ENCODE data around the gene PCDHGA5.
"Not testable (repeated sequence)": the region's sequence is repeated elsewhere in the genome, so short reads cannot be mapped to it uniquely, and the experiment has no call there.

Gene PCDHGA5

GRCh38 chr5:141354900-141355469 lies 9.0 kb upstream of the PCDHGA5 start, which contains the start of gene PCDHGA4:
Gene PCDHGA4, plus strand, starts transcription at chr5:141355021. Its CDS starts 87 bp downstream, at chr5:141355108.
- DNase-seq: no peak

- DNase-seq: no peak
Observed at GRCh38 chr5:141355641-141356040, 8.3 kb upstream of the PCDHGA5 start.

- no peak for DNase-seq
Observed at GRCh38 chr5:141356133-141356532, 7.8 kb upstream of the PCDHGA5 start.

- DNase-seq: no peak
Observed at GRCh38 chr5:141356950-141357349, 7.0 kb upstream of the PCDHGA5 start.

- no peak for DNase-seq
Observed at GRCh38 chr5:141359790-141360426, 4.1 kb upstream of the PCDHGA5 start, which contains the start of gene PCDHGB2. Gene PCDHGB2, plus strand, starts transcription at chr5:141359994. Its CDS starts 142 bp downstream, at chr5:141360136.

- DNase-seq: no peak
Observed at GRCh38 chr5:141360685-141361084, 3.3 kb upstream of the PCDHGA5 start.

- no peak for DNase-seq
Observed at GRCh38 chr5:141362719-141363118, 1.2 kb upstream of the PCDHGA5 start.

GRCh38 chr5:141366016-141366896 lies 2.3 kb downstream of the PCDHGA5 start:
- no peak for DNase-seq

GRCh38 chr5:141369994-141370848 lies 6.3 kb downstream of the PCDHGA5 start, which contains the start of gene PCDHGB3:
Gene PCDHGB3, plus strand, starts transcription at chr5:141370242. Its CDS starts 153 bp downstream, at chr5:141370395.
- no peak for DNase-seq

- no peak for DNase-seq
Observed at GRCh38 chr5:141371572-141372475, 7.9 kb downstream of the PCDHGA5 start.

- no peak for DNase-seq
Observed at GRCh38 chr5:141373673-141374317, 9.8 kb downstream of the PCDHGA5 start, which contains the start of gene PCDHGA6. Gene PCDHGA6, plus strand, starts transcription at chr5:141373891. Its CDS starts 193 bp downstream, at chr5:141374084.

- DNase-seq: no peak
Observed at GRCh38 chr5:141374627-141375026, 10.7 kb downstream of the PCDHGA5 start.

- not testable (repeated sequence) for DNase-seq
Observed at GRCh38 chr5:141375444-141376155, 11.6 kb downstream of the PCDHGA5 start.

- no peak for DNase-seq
Observed at GRCh38 chr5:141382469-141383294, 18.7 kb downstream of the PCDHGA5 start, which contains the start of gene PCDHGA7. Gene PCDHGA7, plus strand, starts transcription at chr5:141382742. Its CDS starts 158 bp downstream, at chr5:141382900.

- DNase-seq: no peak
Observed at GRCh38 chr5:141383345-141383744, 19.4 kb downstream of the PCDHGA5 start.

GRCh38 chr5:141384471-141385267 lies 20.7 kb downstream of the PCDHGA5 start:
- DNase-seq: no peak

- not testable (repeated sequence) for DNase-seq
Observed at GRCh38 chr5:141387557-141388311, 23.8 kb downstream of the PCDHGA5 start, which contains the start of gene PCDHGB4. Gene PCDHGB4, plus strand, starts transcription at chr5:141387698. Its CDS starts 187 bp downstream, at chr5:141387885.

Measured in NCI-H1048 (cell line).